Psoas muscle (tissue), 8 donors: Measurements from ENCODE around the gene RB1. TPM values are rescaled to one million over a fixed set of nuclear protein-coding genes. Genes with fewer than 3 reads are reported as not detected.

Experiments used
- ATAC-seq, 4 donors: fragments of 200-7000 bp; cut with Tn5 transposase; one replicate each; pipeline ENCODE4 v1.9.1; 2020; ENCODE audit warnings: moderate library complexity in 3 of 4, mild to moderate bottlenecking in 2 of 4
- DNase-seq, 2 donors: peaks; one replicate each; pipeline ENCODE4 v3.0.0-alpha.2; 2020
- H3K27ac ChIP-seq: fragments of 200-600 bp; one replicate; pipeline ENCODE4 v1.8.0; 2022
- H3K27me3 ChIP-seq, 3 donors: fragments of 200-600 bp in 1 of 3; one replicate each; pipeline versions ENCODE4 v1.6.1 to v1.8.0; 2013 to 2022; ENCODE audit warnings: low read length in 2 of 3, mild to moderate bottlenecking in 2 of 3, moderate library complexity in 1 of 3; ENCODE audit not compliant: insufficient read depth in 3 of 3
- H3K36me3 ChIP-seq, 2 donors: fragments of 200-600 bp in 1 of 2; one replicate each; pipeline versions ENCODE4 v1.6.1 to v1.8.0; 2013 to 2022; ENCODE audit warnings: low read depth in 1 of 2, mild to moderate bottlenecking in 1 of 2, moderate library complexity in 1 of 2; ENCODE audit not compliant: insufficient read depth in 1 of 2
- H3K4me1 ChIP-seq: fragments of 200-600 bp; one replicate; pipeline ENCODE4 v1.8.0; 2022
- H3K4me3 ChIP-seq: fragments of 200-600 bp; one replicate; pipeline ENCODE4 v1.8.0; 2022; ENCODE audit warnings: mild to moderate bottlenecking
- H3K9me3 ChIP-seq: fragments of 200-600 bp; one replicate; pipeline ENCODE4 v1.8.0; 2022
- CTCF ChIP-seq: fragments of 200-600 bp; IDR thresholded peaks from one replicate; pipeline ENCODE4 v1.8.0; 2022; ENCODE audit warnings: antibody characterized with exemption
- WGBS, 3 donors: extraction: QIAGEN DNeasy Blood & Tissue Kit; methylation state at CpG; one replicate each; pipeline versions ENCODE4 v1.1.6 to v1.1.7; 2013; 5-methylcytosine and 5-hydroxymethylcytosine counted together
- intact Hi-C, 2 donors: fragments of 100-400 bp; cut with DNase I; formaldehyde crosslinking; loops; one replicate each; pipeline versions ENCODE4 v1.11.0 to v1.14.2; 2022
- polyA plus RNA-seq, 3 donors: library from polyadenylated mRNA; stranded (reverse); fragments of 200-250 nt; gene quantifications; one replicate each; pipeline ENCODE4 v1.2.3, GENCODE V29; 2013
- total RNA-seq, 4 donors: library from RNA; stranded (reverse); fragmentation: NEBNext Ultra II Directional in 2 of 4; extraction: Animal tissue kit (Norgen Biotek cat#: 25700) in 2 of 4; gene quantifications; one replicate each; pipeline versions ENCODE4 v1.2.1 to v1.2.4, GENCODE V29; 2021 to 2023
- donor health status: healthy with polysubstance abuse.
- donor health status: DM: no; HTN: no; CAD: no; lungs with moderate emphysema.
- donor health status: Bipolar disorder and iron deficiency.
- donor health status: healthy.
- donor health status: DM: yes; HTN: yes; CAD: no.
- donor health status: DM: no; HTN: no; CAD: no.
- donor health status: DM: no; HTN: no; CAD: no.
- donor health status: DM: yes; HTN: yes; CAD: no.

Gene RB1
- total and polyA plus RNA-seq, 7 donors, result 16.6 to 35.6 (median 28.0) TPM

- 73 to 85% (median 75%) methylated on average over 1 of the region's 1 CpG for WGBS, 3 donors
- ATAC-seq (no peak), DNase-seq (no peak)
- H3K4me1 ChIP-seq, result peaks cover 2% of the 10 kb centered on the region
- no peaks in the 10 kb centered on the region for H3K9me3 ChIP-seq
- no peak overlapping the region for H3K4me3 ChIP-seq
- H3K27ac ChIP-seq, result no peak overlapping the region
- intact Hi-C loops, result no loop called here
- H3K36me3 ChIP-seq, result no peaks in the 10 kb centered on the region
- H3K27me3 ChIP-seq, result no peaks in the 10 kb centered on the region
- TF ChIP-seq CTCF, result no peak
These were observed 140.1 kb downstream of the RB1 start for GRCh38 chr13:48443442-48444208.

GRCh38 chr13:48446464-48446863 lies 142.9 kb downstream of the RB1 start:
- Histone ChIP-seq H3K27ac (peak overlapping the region; percentile 26), H3K4me1 (peaks cover 3% of the 10 kb centered on the region), H3K27me3 (no peaks in the 10 kb centered on the region), H3K9me3 (peaks cover 10% of the 10 kb centered on the region), H3K4me3 (no peak overlapping the region), H3K36me3 (no peaks in the 10 kb centered on the region)
- peak in 2 of 4 donors; percentile 23 to 42 for ATAC-seq
- intact Hi-C loops, result no loop called here
- DNase-seq, result no peak
- WGBS, 3 donors, result 95 to 100% (median 98%) methylated on average over 1 of the region's 1 CpG
- no peak for TF ChIP-seq CTCF

- peaks cover 10% of the 10 kb centered on the region for H3K9me3 ChIP-seq
- H3K27ac ChIP-seq, result no peak overlapping the region
- H3K27me3 ChIP-seq, result no peaks in the 10 kb centered on the region
- DNase-seq (no peak), ATAC-seq (no peak)
- H3K4me3 ChIP-seq, result no peak overlapping the region
- peaks cover 3% of the 10 kb centered on the region for H3K4me1 ChIP-seq
- TF ChIP-seq CTCF, result no peak
- 83 to 84% (median 84%) methylated on average over 3 of the region's 3 CpGs for WGBS, 3 donors
- peaks cover 0 to 7% of the 10 kb centered on the region in 2 donors for H3K36me3 ChIP-seq
- intact Hi-C loops, result no loop called here
These were observed 144.9 kb downstream of the RB1 start for GRCh38 chr13:48448285-48448958.

- H3K4me3 ChIP-seq, result no peak overlapping the region
- WGBS, 3 donors, result 69 to 79% (median 71%) methylated on average over 6 of the region's 6 CpGs
- DNase-seq (no peak), ATAC-seq (no peak)
- peaks cover 3 to 14% of the 10 kb centered on the region in 2 donors for H3K36me3 ChIP-seq
- no peak for TF ChIP-seq CTCF
- no peaks in the 10 kb centered on the region for H3K27me3 ChIP-seq
- intact Hi-C loops, result no loop called here
- peaks cover 3% of the 10 kb centered on the region for H3K4me1 ChIP-seq
- H3K9me3 ChIP-seq, result peaks cover 10% of the 10 kb centered on the region
- no peak overlapping the region for H3K27ac ChIP-seq
These were observed 145.5 kb downstream of the RB1 start for GRCh38 chr13:48448959-48449614.
